Measurements from ENCODE around the gene MYH7B. TPM values are rescaled to one million over a fixed set of nuclear protein-coding genes. Genes with fewer than 3 reads are reported as not detected.

The MYH7B gene
- total RNA-seq, 3 donors from 2014 or later (not counting 1 experiment from before 2014, with no cell fraction given) = 0.18 to 1.0 (median 0.21) TPM

- Histone ChIP-seq H3K27me3 (ENCODE audit: control insufficient read depth, insufficient read depth, low read length) (no peaks in the 10 kb centered on the region), H3K36me3 (ENCODE audit: control insufficient read depth, insufficient read depth, low read length) (no peaks in the 10 kb centered on the region), H3K4me1 (ENCODE audit: control insufficient read depth, insufficient read depth, low read length) (no peaks in the 10 kb centered on the region), H3K27ac (ENCODE audit: low read length) (no peak overlapping the region), H3K9me3 (ENCODE audit: control insufficient read depth, insufficient read depth, low read length) (no peaks in the 10 kb centered on the region), H3K4me3 (ENCODE audit: low read length) (no peak overlapping the region)
- intact Hi-C loops (cut with micrococcal nuclease) = no loop called here
- DNase-seq (no peak), ATAC-seq (no peak)
- Mint-ChIP-seq H3K36me3 (no peaks in the 10 kb centered on the region), H3K27ac (no peak overlapping the region), H3K4me1 (peaks cover 8 to 12% of the 10 kb centered on the region in 2 donors), H3K9me3 (no peaks in the 10 kb centered on the region), H3K4me3 (no peak overlapping the region), H3K27me3 (ENCODE audit: low read depth in 2 of 2) (no peaks in the 10 kb centered on the region)
- no peak for TF ChIP-seq CTCF (IDR thresholded peaks at IDR 0.05)
- 81% methylated on average over 3 of the region's 4 CpGs for WGBS (ENCODE audit: insufficient coverage)
Observed at GRCh38 chr20:34915749-34916455, 39.8 kb upstream of the MYH7B start.

- DNase-seq (no peak), ATAC-seq (no peak)
- no peak overlapping the region for H3K4me3 Mint-ChIP-seq
- no peak overlapping the region for H3K27ac Mint-ChIP-seq
- no peaks in the 10 kb centered on the region for H3K27me3 Mint-ChIP-seq (ENCODE audit: low read depth in 2 of 2)
- H3K4me1 ChIP-seq (ENCODE audit: control insufficient read depth, insufficient read depth, low read length) = no peaks in the 10 kb centered on the region
- H3K9me3 Mint-ChIP-seq = no peaks in the 10 kb centered on the region
- 100% methylated on average over 2 of the region's 2 CpGs for WGBS (ENCODE audit: insufficient coverage)
- H3K4me1 Mint-ChIP-seq = peaks cover 8 to 12% of the 10 kb centered on the region in 2 donors
- H3K9me3 ChIP-seq (ENCODE audit: control insufficient read depth, insufficient read depth, low read length) = no peaks in the 10 kb centered on the region
- H3K36me3 Mint-ChIP-seq = no peaks in the 10 kb centered on the region
- H3K27ac ChIP-seq (ENCODE audit: low read length) = no peak overlapping the region
- TF ChIP-seq CTCF (IDR thresholded peaks at IDR 0.05) = no peak
- H3K4me3 ChIP-seq (ENCODE audit: low read length) = no peak overlapping the region
- H3K36me3 ChIP-seq (ENCODE audit: control insufficient read depth, insufficient read depth, low read length) = no peaks in the 10 kb centered on the region
- H3K27me3 ChIP-seq (ENCODE audit: control insufficient read depth, insufficient read depth, low read length) = no peaks in the 10 kb centered on the region
- intact Hi-C loops (cut with micrococcal nuclease) = no loop called here
Observed at GRCh38 chr20:34916774-34917354, 38.8 kb upstream of the MYH7B start.

DNA sequence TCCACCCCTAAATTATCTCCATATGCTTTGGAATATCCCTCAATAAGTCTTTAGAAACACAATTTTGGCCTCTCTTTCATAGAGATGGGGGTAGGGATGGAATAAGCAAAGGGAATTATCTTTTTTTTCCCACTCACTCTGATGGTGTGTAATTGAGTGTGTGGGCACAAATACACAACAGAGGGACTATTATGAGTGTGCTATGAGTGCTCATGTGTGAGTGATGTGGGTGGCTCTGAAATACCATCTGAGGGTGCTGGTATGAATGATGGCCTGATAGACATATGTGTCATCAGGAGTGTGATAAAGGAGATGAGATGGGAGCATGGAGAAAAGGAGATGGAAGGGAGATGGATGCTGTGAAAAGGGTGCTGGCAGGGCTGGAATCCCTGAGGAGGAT, 35.6 kb upstream of the MYH7B start:
- TF ChIP-seq CTCF (IDR thresholded peaks at IDR 0.05) = no peak
- Mint-ChIP-seq H3K27ac (no peak overlapping the region), H3K9me3 (no peaks in the 10 kb centered on the region), H3K4me1 (peaks cover 8 to 12% of the 10 kb centered on the region in 2 donors), H3K4me3 (no peak overlapping the region), H3K36me3 (no peaks in the 10 kb centered on the region), H3K27me3 (ENCODE audit: low read depth in 2 of 2) (no peaks in the 10 kb centered on the region)
- no peak overlapping the region for H3K4me3 ChIP-seq (ENCODE audit: low read length)
- no peaks in the 10 kb centered on the region for H3K27me3 ChIP-seq (ENCODE audit: control insufficient read depth, insufficient read depth, low read length)
- ATAC-seq (no peak), DNase-seq (no peak)
- no peak overlapping the region for H3K27ac ChIP-seq (ENCODE audit: low read length)
- intact Hi-C loops (cut with micrococcal nuclease) = no loop called here
- peaks cover 2% of the 10 kb centered on the region for H3K36me3 ChIP-seq (ENCODE audit: control insufficient read depth, insufficient read depth, low read length)
- H3K4me1 ChIP-seq (ENCODE audit: control insufficient read depth, insufficient read depth, low read length) = no peaks in the 10 kb centered on the region
- H3K9me3 ChIP-seq (ENCODE audit: control insufficient read depth, insufficient read depth, low read length) = no peaks in the 10 kb centered on the region

- Histone ChIP-seq H3K36me3 (ENCODE audit: control insufficient read depth, insufficient read depth, low read length) (peaks cover 2% of the 10 kb centered on the region), H3K27me3 (ENCODE audit: control insufficient read depth, insufficient read depth, low read length) (no peaks in the 10 kb centered on the region), H3K27ac (ENCODE audit: low read length) (no peak overlapping the region), H3K4me3 (ENCODE audit: low read length) (no peak overlapping the region), H3K9me3 (ENCODE audit: control insufficient read depth, insufficient read depth, low read length) (no peaks in the 10 kb centered on the region), H3K4me1 (ENCODE audit: control insufficient read depth, insufficient read depth, low read length) (no peaks in the 10 kb centered on the region)
- Mint-ChIP-seq H3K4me3 (no peak overlapping the region), H3K4me1 (peaks cover 12 to 17% of the 10 kb centered on the region in 2 donors), H3K36me3 (no peaks in the 10 kb centered on the region), H3K27ac (no peak overlapping the region), H3K9me3 (no peaks in the 10 kb centered on the region), H3K27me3 (ENCODE audit: low read depth in 2 of 2) (no peaks in the 10 kb centered on the region)
- no peak for TF ChIP-seq CTCF (IDR thresholded peaks at IDR 0.05)
- intact Hi-C loops (cut with micrococcal nuclease) = no loop called here
- DNase-seq (no peak), ATAC-seq (no peak)
- WGBS (ENCODE audit: insufficient coverage) = 78% methylated on average over 3 of the region's 3 CpGs
Observed at GRCh38 chr20:34921436-34921835, 34.2 kb upstream of the MYH7B start.

Measured in natural killer cell (primary cell).